HPDE6-E6E7 (cell line): ENCODE measurements around the gene C7orf33.
"Not testable (repeated sequence)": the region's sequence is repeated elsewhere in the genome, so short reads cannot be mapped to it uniquely, and the experiment has no call there.

Experiments
- DNase-seq: peaks from one replicate; pipeline ENCODE4 v3.0.0; 2011; ENCODE audit warnings: missing footprints; ENCODE audit errors: extremely low spot score

Gene C7orf33

DNA sequence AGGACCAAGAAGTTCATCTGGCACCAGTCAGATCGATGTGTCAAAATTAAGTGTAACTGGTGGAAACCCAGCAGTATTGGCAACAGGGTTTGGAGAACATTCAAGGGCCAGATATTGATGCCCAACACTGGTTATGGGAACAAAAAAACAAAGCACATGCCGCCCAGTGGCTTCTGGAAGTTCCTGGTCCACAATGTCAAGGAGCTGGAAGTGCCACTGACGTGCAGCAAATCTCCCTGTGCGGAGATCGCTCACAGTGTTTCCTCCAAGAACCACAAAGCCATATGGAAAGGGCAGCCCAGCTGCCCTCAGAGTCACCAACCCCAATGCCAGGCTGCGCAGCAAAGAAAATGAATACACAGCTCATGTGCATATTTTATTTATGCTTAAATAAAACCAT, 10.1 kb upstream of the C7orf33 start:
- DNase-seq: no peak

DNA sequence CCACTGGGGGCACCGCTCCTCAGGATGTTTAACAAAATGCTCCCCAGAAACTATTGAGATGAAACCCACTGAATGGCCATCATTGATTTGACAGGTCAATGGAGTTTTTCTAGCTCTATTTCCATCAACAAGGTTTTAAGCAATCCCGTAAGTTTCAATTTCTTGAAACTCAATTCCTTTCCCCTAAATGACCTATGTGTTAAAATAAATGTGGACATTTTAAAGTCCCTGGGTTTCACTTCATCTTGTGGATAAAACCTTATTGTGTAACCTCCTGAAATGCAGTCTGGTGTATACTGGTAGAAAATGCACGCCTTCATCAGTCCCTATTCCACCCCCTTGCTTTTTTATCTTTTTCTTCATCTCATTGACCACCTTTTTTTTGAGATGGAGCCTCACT, 8.9 kb upstream of the C7orf33 start:
- no peak for DNase-seq

DNA sequence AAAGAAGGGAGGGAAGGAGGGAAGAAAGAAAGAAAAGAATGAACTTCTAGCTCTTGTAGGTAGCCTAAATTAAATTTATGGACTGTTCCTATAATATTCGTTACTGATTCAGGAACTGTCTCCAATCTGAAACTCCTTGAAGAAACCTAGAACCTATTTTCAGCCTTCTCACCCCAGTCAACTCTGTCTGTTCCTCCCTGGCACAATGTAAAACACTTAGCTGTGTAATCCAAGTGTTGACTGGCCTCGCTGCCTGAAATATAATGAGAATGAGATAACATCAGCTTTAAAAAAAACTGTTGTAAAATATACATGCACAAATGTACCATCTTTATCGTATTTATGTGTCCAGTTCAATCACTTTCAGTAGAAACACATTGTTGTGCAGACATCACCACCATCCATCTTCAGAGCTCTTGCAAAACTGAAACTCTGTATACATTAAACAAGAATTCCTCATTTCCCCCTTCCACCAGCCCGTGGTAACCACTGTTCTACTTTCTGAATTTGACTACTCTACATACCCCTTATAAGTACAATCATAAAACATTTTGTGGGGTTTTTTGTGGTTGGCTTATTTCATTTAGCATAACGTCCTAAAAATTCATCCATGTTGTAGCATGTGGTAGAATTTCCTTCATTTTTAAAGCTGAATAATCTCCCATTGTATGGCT, 6.3 kb upstream of the C7orf33 start:
- DNase-seq: no peak

DNA sequence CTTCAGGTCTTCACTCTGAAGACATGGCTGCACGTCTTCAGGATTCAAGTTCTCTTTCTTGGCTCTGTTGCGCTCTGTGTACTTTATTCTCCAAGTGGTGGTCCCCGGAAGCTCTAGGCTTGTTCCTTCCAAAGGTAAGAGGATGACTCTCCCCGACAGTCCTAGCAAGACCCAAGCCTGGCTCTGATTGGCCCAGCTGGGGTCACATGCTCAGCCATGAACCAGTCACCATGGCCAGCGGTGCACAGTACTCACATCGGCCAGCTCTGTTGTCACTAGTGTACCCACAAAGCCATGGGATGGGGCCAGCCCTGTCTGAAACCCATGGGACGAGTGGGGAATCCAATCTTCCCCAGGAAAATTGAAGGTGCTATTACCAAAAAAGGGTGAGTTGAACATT, 5.2 kb upstream of the C7orf33 start:
- DNase-seq: no peak

DNA sequence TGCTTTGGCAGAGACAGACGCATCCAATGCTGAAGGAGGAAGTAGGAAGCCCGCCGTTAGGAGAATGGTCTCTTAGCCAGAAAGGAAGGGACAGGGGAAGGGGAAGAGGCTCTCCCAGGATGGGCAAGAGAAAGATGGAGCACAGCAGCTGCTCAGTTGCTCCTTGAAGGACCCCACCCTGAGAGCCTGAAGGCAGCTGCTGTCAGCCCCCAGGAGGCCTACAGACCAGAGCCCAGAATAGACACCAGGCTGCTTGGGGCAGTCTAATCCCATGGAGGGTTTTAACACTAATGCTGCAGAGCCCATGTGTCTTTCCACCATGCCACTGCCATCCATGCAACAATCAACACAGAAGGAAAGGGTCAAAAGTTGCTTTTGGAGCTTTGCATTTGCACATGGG, 3.5 kb upstream of the C7orf33 start:
- no peak for DNase-seq

DNA sequence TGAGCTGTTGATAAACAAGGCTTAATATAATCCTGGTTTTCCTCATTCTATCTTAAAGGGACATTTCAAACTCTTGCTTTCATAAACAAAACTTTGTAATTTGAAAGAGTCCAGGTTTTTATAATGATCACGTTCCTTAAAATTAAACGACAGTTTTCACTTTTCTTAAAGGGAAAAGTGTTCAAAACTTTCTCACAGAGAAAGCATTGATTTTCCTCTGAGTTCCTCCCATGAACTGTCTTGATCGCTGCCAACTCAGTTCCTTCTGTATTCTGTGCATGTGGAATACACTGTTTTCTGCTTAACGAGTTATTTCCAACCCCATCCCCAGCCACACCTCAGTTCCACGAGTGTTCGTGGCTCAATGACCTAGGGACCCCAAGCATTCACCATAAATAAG, 2.4 kb upstream of the C7orf33 start:
- DNase-seq: no peak

DNA sequence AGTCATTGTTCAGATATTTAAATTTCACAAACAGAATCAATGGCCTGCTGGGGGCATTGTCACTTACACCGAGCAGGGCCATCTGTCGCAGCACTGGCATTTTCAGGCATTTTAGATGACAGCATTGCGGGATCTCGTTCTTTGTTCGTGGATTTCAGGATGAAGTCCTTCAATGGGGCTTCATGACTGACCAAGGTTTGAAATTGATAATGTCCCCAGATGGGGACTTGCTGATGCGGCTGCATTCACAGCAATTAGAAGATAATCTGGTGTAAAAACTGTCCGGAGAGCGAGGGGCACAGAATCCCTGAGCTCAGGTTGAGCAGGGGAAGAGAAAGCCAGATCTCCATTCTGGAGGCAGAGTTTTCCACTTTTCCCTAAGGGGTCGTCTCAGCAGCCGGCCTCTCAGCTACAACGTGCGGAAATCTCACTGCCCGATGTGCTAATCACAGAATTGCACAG, 1.9 kb upstream of the C7orf33 start:
- DNase-seq: no peak

DNA sequence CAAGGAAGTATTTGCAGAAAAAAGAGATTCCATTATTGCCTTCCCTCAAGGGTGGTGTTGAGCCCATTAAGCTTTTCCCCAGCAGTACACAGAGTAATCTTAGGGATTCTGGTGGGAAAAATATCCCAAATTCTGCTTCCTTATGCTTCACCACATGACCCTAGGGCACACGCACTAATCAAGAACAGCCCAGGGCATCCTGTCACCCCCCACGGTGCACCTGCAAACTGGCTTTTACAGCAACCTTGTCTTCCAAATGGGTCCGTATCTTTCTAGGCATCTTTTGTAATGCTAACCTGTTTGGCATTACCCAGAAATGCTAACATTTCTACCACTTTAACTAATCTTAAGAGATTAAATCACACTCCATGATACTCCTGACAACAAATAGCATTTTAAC, 926 bp upstream of the C7orf33 start:
- no peak for DNase-seq

DNA sequence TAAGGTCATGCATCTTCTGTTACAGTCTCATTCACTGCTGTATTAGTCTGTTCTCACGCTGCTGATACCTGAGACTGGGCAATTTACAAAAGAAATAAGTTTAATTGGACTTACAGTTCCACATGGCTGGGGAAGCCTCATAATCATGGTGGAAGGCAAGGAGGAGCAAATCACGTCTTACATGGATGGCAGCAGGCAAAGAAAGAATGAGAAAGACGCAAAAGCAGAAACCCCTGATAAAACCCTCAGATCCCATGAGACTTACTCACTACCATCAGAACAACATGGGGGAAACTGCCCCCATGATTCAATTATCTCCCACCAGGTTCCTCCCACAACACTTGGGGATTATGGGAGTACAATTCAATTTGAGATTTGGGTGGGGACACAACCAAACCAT, 5.8 kb downstream of the C7orf33 start:
- DNase-seq: not testable (repeated sequence)

DNA sequence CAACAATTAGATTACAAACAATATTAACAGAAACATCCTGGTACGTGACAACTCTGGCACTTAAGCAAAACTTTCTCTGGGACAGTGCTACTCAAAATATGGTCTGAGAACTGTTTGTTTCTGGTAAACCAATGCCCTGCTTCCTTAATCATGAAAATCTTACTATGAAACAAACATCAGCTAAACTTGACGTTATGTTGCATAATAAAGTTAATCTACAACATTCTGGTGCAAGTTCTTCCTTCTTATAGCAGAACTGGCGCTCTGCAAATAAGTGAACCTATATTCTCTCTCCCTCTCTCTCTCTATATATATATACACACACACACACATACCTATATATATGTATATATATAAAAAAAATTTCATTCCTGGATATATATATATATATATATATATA, 7.8 kb downstream of the C7orf33 start:
- DNase-seq: no peak

DNA sequence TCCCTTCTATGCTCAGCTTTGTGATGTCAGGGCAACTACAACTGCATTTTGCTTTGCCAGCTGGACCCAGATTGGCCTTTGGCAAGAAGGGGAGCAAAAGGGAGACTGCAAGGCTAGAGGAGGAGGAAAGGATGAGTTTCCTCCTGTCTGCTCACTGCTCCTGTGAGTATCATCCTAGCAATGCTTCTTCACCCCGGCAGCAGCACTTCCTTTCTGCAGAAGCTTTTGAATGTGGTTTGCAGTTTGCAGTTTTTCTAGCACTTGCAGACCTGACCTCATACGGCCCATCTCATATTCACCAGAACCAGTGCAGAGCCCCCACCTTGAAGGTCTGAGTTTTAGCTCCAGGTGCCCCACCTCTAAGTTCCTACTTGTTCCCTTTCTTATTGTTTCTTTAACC, 14.8 kb downstream of the C7orf33 start:
- no peak for DNase-seq

DNA sequence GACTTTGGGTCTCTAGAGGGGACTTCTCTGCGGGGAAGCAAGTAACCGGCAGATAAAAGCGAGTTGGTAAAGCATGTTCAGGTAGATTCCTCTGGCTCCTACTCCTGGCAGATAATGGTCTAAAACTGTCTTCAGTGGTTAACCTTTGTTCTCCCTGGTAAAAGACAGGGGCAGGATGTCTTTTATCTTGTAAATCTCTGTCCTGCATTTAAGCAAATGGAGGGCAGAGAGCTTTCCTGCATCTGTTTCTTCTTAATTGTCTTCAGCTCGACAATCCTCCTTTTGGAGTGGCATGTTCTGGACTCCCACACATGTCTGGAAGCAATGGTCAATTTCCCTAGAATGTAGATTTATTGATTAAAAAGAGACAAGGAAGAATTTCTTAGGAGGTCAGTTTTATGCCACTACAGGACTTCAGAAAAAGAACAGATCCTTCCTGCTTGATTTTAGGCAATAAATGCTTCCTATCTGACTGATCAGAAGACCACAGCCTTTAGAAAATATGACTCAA, 16.6 kb downstream of the C7orf33 start:
- no peak for DNase-seq

DNA sequence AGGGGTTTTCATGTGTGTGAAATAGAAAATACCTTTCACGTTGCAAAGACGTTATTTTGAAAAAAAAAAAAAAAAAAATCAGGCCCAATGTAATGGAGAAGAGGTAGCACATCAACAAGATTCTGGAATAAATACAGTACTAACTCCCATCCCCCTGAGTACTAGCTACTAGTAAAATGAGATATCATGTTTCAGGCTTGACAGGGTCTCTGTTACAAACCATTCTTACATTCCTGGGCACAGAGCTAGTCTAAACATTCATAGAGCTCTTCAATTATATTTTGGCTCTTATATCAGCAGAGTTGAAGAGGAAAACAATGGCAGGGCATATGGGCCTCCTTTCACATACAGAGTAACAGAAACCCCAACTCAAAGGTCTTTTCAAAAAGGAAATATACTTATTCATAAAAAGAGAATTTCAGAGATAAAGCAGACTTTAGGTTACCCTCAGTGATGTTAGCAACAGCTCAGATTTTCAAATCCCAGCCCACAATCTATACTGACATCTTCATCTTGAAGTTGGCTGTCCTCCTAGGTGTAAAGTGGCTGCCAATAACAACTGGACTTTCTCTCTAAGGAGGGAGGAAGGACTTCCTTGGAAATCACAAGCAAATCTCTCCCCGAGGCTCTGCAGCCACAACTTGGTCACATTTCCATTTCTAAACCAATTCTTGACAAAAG, 18.6 kb downstream of the C7orf33 start:
- no peak for DNase-seq

DNA sequence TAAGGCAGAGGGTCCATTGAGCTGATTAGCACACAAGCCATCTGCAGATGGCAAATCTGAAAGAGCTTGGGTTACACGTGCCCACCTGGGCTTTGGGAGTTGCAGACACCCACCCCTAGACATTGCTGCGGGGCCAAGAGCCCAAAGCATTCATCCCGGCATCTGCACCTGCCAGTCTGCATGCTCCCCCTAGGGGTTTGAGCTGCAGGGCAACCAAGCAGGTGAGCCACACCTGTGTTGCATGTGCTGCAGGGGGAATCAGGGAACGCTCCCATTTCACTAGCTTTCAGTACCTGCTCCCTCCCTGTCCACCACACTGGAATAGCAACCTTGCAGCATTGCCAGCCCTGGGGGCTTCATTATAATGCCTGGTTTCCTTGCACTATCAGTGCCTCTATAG, 21.1 kb downstream of the C7orf33 start:
- no peak for DNase-seq

DNA sequence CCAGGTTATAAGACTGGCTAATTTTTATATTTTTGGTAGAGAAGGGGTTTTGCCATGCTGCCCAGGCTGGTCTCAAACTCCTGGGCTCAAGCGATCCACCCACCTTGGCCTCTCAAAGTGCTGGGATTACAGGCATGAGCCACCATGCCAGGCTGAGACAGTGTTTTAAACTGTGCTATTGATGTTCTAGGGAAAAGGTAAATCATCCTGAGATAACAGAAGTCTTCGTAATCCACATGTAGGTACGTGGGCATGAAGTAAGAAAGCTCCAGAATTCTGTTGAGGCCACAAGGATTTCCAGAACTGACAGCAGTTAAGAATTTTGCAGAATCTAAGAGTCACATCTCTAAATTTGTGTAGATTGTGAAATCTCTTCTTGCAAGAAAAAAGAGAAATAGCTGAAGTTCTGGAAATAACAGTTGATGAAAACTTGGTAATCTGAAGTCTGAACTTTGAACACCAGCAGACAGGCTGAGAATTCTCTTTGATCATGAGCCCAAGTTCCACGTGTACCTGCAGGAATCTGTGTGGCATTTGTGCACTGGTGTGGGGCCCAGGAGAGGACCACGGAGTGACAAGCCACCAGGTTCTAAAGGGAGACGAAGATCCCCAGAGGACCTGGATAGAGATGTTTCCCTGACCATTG, 24.6 kb downstream of the C7orf33 start:
- no peak for DNase-seq

DNA sequence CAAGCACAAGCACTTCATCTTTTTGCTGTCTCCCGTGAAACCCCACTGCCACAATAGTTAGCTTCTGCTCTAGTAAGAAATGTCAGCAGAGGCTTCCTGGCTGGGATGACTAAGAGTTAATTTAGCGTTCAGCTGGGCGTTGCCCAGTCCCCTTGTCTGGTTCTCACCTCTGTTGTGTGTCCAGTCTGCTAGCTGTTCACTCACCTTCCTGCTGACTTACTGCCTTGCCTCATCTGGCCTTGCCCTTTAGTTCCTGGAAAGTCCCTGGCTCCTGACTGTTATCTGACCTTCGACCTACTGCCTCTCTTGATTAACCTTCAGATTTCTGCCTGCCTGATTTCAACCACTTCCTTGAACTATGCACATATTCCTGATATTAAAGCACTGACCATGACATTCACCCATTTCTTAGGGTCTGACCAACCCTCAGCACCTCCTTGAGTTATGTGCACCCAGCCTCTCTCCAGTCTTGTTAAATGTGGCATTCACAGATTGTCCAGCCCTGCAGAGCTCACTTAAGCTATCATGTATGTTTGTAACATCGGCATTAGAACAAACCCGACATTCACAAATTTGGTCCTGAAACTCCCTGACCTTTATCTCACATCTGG, 30.3 kb downstream of the C7orf33 start:
- DNase-seq: no peak

DNA sequence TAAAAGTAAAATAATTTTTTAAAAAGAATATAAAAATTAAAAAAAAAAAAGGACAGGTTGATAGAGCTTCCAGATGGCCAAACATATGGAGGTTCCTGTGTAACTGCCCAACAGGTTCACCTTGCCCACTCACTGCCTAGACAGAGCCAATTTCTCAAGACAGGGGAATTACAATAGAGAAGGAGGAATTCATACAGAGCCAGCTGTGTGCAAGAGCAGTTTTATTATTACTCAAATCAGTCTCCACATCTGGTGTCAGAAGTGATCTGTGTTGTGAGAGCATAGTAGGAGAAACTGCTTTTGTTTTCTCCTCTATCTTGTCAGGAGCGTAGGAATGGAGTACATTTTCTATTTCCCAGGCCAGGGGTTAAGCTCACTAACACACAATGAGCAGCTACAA, 31.0 kb downstream of the C7orf33 start:
- no peak for DNase-seq

DNA sequence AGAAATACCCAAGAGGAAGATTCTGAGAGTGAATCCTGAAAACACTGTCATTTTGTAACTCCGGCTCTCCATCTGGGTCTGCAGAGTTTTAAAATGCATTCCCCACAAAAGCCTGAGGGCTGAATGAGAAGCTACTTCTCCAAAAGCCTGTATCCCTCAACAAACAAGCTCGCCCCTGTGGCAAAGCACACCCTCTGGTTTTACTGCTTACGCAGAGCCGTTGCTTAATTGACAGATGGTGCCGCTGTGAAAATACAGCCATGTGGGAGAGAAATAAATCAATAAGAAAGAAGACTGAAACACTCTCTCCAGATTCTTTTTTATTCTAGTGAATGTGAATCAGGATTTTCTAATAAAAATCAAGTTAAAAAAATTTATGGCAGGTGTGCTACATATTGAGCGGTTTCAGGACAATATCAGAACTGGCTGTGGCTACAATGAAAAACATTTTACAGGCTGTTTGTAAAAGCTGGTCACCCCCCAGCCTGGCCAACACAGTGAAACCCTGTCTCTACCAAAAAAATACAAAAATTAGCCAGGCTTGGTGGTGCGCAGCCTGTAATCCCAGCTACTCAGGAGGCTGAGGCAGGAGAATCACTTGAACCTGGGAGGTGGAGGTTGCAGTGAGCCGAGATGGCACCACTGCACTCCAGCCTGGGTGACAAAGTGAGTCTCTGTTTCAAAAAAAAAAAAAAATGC, 32.5 kb downstream of the C7orf33 start:
- no peak for DNase-seq

DNA sequence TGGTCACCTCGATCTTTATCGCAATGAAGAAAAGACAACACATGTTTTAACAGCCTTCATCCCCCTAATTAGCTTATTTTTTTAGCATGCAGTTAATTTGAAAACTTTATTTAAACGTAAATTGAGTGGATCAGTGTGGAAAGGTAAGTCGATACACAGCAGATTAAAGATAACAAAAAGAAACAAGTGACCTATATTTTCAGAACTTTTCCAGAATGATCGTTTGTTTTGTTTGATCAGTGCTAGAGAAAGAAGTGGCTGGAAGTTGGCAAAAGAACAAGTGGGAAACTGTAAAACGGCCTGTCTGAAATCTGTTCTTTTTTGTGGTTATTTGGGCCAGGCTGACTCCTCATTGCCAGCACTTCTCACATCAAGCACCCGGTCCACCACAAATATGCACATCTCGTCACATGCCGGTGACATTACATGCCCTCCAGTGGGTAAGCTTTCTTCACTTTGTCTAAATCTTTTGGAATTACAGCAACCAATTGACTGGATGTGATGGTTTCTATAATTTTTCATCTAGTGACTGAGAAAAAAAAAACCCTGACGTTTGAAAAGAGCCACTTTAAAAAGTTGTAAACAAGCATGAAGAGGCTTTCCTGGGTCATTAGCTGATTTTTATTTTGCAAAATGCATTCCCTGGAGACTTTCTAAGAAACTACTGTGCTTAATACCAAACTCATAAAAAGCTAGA, 33.2 kb downstream of the C7orf33 start:
- no peak for DNase-seq

DNA sequence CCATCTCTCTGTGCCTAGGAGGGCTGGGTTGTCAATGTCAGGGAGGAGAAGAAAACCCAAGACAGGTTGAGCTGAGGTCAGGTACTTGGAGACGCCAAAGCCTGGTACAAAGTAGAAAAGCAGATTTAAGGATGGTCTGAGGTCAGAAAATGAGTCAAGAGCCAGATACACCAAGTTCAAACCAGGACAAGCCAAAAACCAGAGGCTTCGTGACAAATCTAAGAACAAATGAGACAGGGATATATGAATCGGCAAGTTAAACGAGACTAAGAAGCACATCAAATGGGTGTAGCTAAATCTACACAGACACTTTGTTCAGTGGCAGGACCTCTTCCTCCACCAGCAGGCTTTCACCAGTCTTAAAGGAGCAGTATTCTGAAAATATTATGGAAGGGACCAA, 34.2 kb downstream of the C7orf33 start:
- DNase-seq: no peak

DNA sequence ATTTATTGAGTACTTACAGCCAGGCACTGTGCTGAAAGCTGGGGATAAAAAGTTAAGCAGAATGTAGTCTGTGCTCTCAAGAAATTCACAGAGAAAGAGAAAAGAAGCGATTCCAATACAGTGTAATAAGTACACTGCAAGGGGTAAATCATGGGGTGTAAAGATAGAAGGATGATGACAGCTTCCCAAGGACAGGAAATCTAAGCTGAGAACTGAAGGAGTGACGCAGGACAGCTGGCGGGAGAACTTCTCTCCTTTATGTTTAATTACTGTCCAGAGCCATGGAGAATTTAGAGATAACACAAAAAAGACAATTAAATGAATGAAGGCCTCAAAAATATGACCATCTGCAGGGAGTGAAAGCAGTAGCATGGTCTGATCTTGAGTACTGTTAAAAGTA, 34.8 kb downstream of the C7orf33 start:
- DNase-seq: no peak
